ENCODE measurements around the gene TBX3.

Gene TBX3

GRCh38 chr12:114687802-114688201, 3.8 kb upstream of the TBX3 start:
- peaks cover 0 to 9% (median 0%) of the 10 kb centered on the region in 5 experiments for H3K9me3 ChIP-seq (ENCODE audit: control extremely low read depth in 1 of 5, control insufficient read depth in 4 of 5, insufficient read depth in 2 of 5, low read depth in 1 of 5, low read length in 4 of 5)
- H3K27me3 ChIP-seq (replicated peaks in 2 of 5; ENCODE audit: control insufficient read depth in 4 of 5, insufficient read depth in 5 of 5, low read length in 4 of 5): peaks cover 5 to 100% (median 71%) of the 10 kb centered on the region in 5 experiments
- no peak for DNase-seq
- CTCF ChIA-PET: interaction anchor here (0.8 to 1.3 kb wide), 2 partner anchors 9 to 19 kb away, joined by 3 to 4 read pairs; no protein-coding TSS in a partner anchor
- H3K27ac ChIP-seq (ENCODE audit: insufficient read depth in 1 of 2, low read depth in 1 of 2, low read length in 2 of 2, poor library complexity in 1 of 2, severe bottlenecking in 2 of 2): no peak overlapping the region
- H3K4me1 ChIP-seq (ENCODE audit: control extremely low read depth in 1 of 4, control insufficient read depth in 4 of 4, insufficient read depth in 4 of 4, low read length in 3 of 4): peaks cover 0 to 29% (median 14%) of the 10 kb centered on the region in 4 experiments
- H3K36me3 ChIP-seq (ENCODE audit: control insufficient read depth in 4 of 4, insufficient read depth in 4 of 4, low read length in 3 of 4): no peaks in the 10 kb centered on the region
- POLR2A ChIA-PET: no interaction called here
- no peak overlapping the region for H3K4me3 ChIP-seq (ENCODE audit: control insufficient read depth in 1 of 7, extremely low read depth in 1 of 7, insufficient read depth in 4 of 7, low read depth in 2 of 7, low read length in 6 of 7)
- WGBS (ENCODE audit: insufficient coverage): 17% methylated on average over 6 of the region's 12 CpGs

GRCh38 chr12:114686773-114687500, 3.0 kb upstream of the TBX3 start:
- Histone ChIP-seq H3K4me3 (ENCODE audit: control insufficient read depth in 1 of 7, extremely low read depth in 1 of 7, insufficient read depth in 4 of 7, low read depth in 2 of 7, low read length in 6 of 7) (no peak overlapping the region), H3K27me3 (replicated peaks in 2 of 5; ENCODE audit: control insufficient read depth in 4 of 5, insufficient read depth in 5 of 5, low read length in 4 of 5) (peaks cover 5 to 100% (median 75%) of the 10 kb centered on the region in 5 experiments), H3K27ac (ENCODE audit: insufficient read depth in 1 of 2, low read depth in 1 of 2, low read length in 2 of 2, poor library complexity in 1 of 2, severe bottlenecking in 2 of 2) (no peak overlapping the region), H3K9me3 (ENCODE audit: control extremely low read depth in 1 of 5, control insufficient read depth in 4 of 5, insufficient read depth in 2 of 5, low read depth in 1 of 5, low read length in 4 of 5) (peaks cover 0 to 9% (median 0%) of the 10 kb centered on the region in 5 experiments), H3K36me3 (ENCODE audit: control insufficient read depth in 4 of 4, insufficient read depth in 4 of 4, low read length in 3 of 4) (no peaks in the 10 kb centered on the region), H3K4me1 (ENCODE audit: control extremely low read depth in 1 of 4, control insufficient read depth in 4 of 4, insufficient read depth in 4 of 4, low read length in 3 of 4) (peaks cover 0 to 25% (median 10%) of the 10 kb centered on the region in 4 experiments)
- DNase-seq: no peak
- ChIA-PET POLR2A (no interaction called here), CTCF (no interaction called here)
- WGBS (ENCODE audit: insufficient coverage): 4% methylated on average over 29 of the region's 41 CpGs

- WGBS (ENCODE audit: insufficient coverage): 3% methylated on average over 6 of the region's 11 CpGs
- H3K9me3 ChIP-seq (ENCODE audit: control extremely low read depth in 1 of 5, control insufficient read depth in 4 of 5, insufficient read depth in 2 of 5, low read depth in 1 of 5, low read length in 4 of 5): peaks cover 0 to 13% (median 0%) of the 10 kb centered on the region in 5 experiments
- H3K36me3 ChIP-seq (ENCODE audit: control insufficient read depth in 4 of 4, insufficient read depth in 4 of 4, low read length in 3 of 4): no peaks in the 10 kb centered on the region
- peaks cover 8 to 100% (median 70%) of the 10 kb centered on the region in 5 experiments for H3K27me3 ChIP-seq (replicated peaks in 2 of 5; ENCODE audit: control insufficient read depth in 4 of 5, insufficient read depth in 5 of 5, low read length in 4 of 5)
- CTCF ChIA-PET: no interaction called here
- POLR2A ChIA-PET: no interaction called here
- DNase-seq: no peak
- H3K4me1 ChIP-seq (ENCODE audit: control extremely low read depth in 1 of 4, control insufficient read depth in 4 of 4, insufficient read depth in 4 of 4, low read length in 3 of 4): peaks cover 0 to 24% (median 9%) of the 10 kb centered on the region in 4 experiments
- no peak overlapping the region for H3K4me3 ChIP-seq (ENCODE audit: control insufficient read depth in 1 of 7, extremely low read depth in 1 of 7, insufficient read depth in 4 of 7, low read depth in 2 of 7, low read length in 6 of 7)
- H3K27ac ChIP-seq (ENCODE audit: insufficient read depth in 1 of 2, low read depth in 1 of 2, low read length in 2 of 2, poor library complexity in 1 of 2, severe bottlenecking in 2 of 2): no peak overlapping the region
Observed at GRCh38 chr12:114686426-114686772, 2.4 kb upstream of the TBX3 start.

GRCh38 chr12:114685869-114686268, 1.9 kb upstream of the TBX3 start:
- peaks cover 0 to 24% (median 9%) of the 10 kb centered on the region in 4 experiments for H3K4me1 ChIP-seq (ENCODE audit: control extremely low read depth in 1 of 4, control insufficient read depth in 4 of 4, insufficient read depth in 4 of 4, low read length in 3 of 4)
- POLR2A ChIA-PET: no interaction called here
- peaks cover 8 to 100% (median 66%) of the 10 kb centered on the region in 5 experiments for H3K27me3 ChIP-seq (replicated peaks in 2 of 5; ENCODE audit: control insufficient read depth in 4 of 5, insufficient read depth in 5 of 5, low read length in 4 of 5)
- H3K27ac ChIP-seq (ENCODE audit: insufficient read depth in 1 of 2, low read depth in 1 of 2, low read length in 2 of 2, poor library complexity in 1 of 2, severe bottlenecking in 2 of 2): no peak overlapping the region
- CTCF ChIA-PET: no interaction called here
- H3K36me3 ChIP-seq (ENCODE audit: control insufficient read depth in 4 of 4, insufficient read depth in 4 of 4, low read length in 3 of 4): no peaks in the 10 kb centered on the region
- WGBS (ENCODE audit: insufficient coverage): 8% methylated on average over 4 of the region's 17 CpGs
- peaks cover 0 to 13% (median 0%) of the 10 kb centered on the region in 5 experiments for H3K9me3 ChIP-seq (ENCODE audit: control extremely low read depth in 1 of 5, control insufficient read depth in 4 of 5, insufficient read depth in 2 of 5, low read depth in 1 of 5, low read length in 4 of 5)
- H3K4me3 ChIP-seq (ENCODE audit: control insufficient read depth in 1 of 7, extremely low read depth in 1 of 7, insufficient read depth in 4 of 7, low read depth in 2 of 7, low read length in 6 of 7): no peak overlapping the region
- DNase-seq: no peak

- Histone ChIP-seq H3K27ac (ENCODE audit: insufficient read depth in 1 of 2, low read depth in 1 of 2, low read length in 2 of 2, poor library complexity in 1 of 2, severe bottlenecking in 2 of 2) (no peak overlapping the region), H3K9me3 (ENCODE audit: control extremely low read depth in 1 of 5, control insufficient read depth in 4 of 5, insufficient read depth in 2 of 5, low read depth in 1 of 5, low read length in 4 of 5) (peaks cover 0 to 13% (median 3%) of the 10 kb centered on the region in 5 experiments), H3K4me1 (ENCODE audit: control extremely low read depth in 1 of 4, control insufficient read depth in 4 of 4, insufficient read depth in 4 of 4, low read length in 3 of 4) (peaks cover 0 to 24% (median 9%) of the 10 kb centered on the region in 4 experiments), H3K27me3 (replicated peaks in 2 of 5; ENCODE audit: control insufficient read depth in 4 of 5, insufficient read depth in 5 of 5, low read length in 4 of 5) (peaks cover 6 to 100% (median 66%) of the 10 kb centered on the region in 5 experiments), H3K36me3 (ENCODE audit: control insufficient read depth in 4 of 4, insufficient read depth in 4 of 4, low read length in 3 of 4) (no peaks in the 10 kb centered on the region), H3K4me3 (ENCODE audit: control insufficient read depth in 1 of 7, extremely low read depth in 1 of 7, insufficient read depth in 4 of 7, low read depth in 2 of 7, low read length in 6 of 7) (peak overlapping the region in 1 of 7 experiments; percentile 68)
- CTCF ChIA-PET: interaction anchor here (0.9 to 1.8 kb wide), 2 partner anchors 11 to 14 kb away, joined by 3 to 6 read pairs; no protein-coding TSS in a partner anchor
- POLR2A ChIA-PET: no interaction called here
- no peak for DNase-seq
- 17% methylated on average over 15 of the region's 25 CpGs for WGBS (ENCODE audit: insufficient coverage)
Observed at GRCh38 chr12:114685320-114685781, 1.4 kb upstream of the TBX3 start.

- ChIA-PET POLR2A (no interaction called here), CTCF (interaction anchor here (0.9 to 1.8 kb wide), 3 partner anchors 10 to 14 kb away, joined by 3 to 7 read pairs (median 6); no protein-coding TSS in a partner anchor)
- peak overlapping the region in 4 of 7 experiments; percentile 15 to 68 (median 56) for H3K4me3 ChIP-seq (ENCODE audit: control insufficient read depth in 1 of 7, extremely low read depth in 1 of 7, insufficient read depth in 4 of 7, low read depth in 2 of 7, low read length in 6 of 7)
- no peak overlapping the region for H3K27ac ChIP-seq (ENCODE audit: insufficient read depth in 1 of 2, low read depth in 1 of 2, low read length in 2 of 2, poor library complexity in 1 of 2, severe bottlenecking in 2 of 2)
- DNase-seq: no peak
- H3K4me1 ChIP-seq (ENCODE audit: control extremely low read depth in 1 of 4, control insufficient read depth in 4 of 4, insufficient read depth in 4 of 4, low read length in 3 of 4): peaks cover 0 to 24% (median 9%) of the 10 kb centered on the region in 4 experiments
- H3K9me3 ChIP-seq (ENCODE audit: control extremely low read depth in 1 of 5, control insufficient read depth in 4 of 5, insufficient read depth in 2 of 5, low read depth in 1 of 5, low read length in 4 of 5): peaks cover 0 to 15% (median 3%) of the 10 kb centered on the region in 5 experiments
- H3K36me3 ChIP-seq (ENCODE audit: control insufficient read depth in 4 of 4, insufficient read depth in 4 of 4, low read length in 3 of 4): no peaks in the 10 kb centered on the region
- H3K27me3 ChIP-seq (replicated peaks in 2 of 5; ENCODE audit: control insufficient read depth in 4 of 5, insufficient read depth in 5 of 5, low read length in 4 of 5): peaks cover 3 to 100% (median 66%) of the 10 kb centered on the region in 5 experiments
- WGBS (ENCODE audit: insufficient coverage): 4% methylated on average over 10 of the region's 24 CpGs
Observed at GRCh38 chr12:114684870-114685273, 897 bp upstream of the TBX3 start.

GRCh38 chr12:114683709-114684097, 272 bp downstream of the TBX3 start:
- ChIA-PET POLR2A (interaction anchor here (0.7 kb wide), 1 partner anchor 1239 kb away, joined by 5 read pairs; no protein-coding TSS in a partner anchor), CTCF (interaction anchor here (1.8 kb wide), 1 partner anchor 13 kb away, joined by 6 read pairs; no protein-coding TSS in a partner anchor)
- Histone ChIP-seq H3K4me1 (ENCODE audit: control extremely low read depth in 1 of 4, control insufficient read depth in 4 of 4, insufficient read depth in 4 of 4, low read length in 3 of 4) (peaks cover 0 to 24% (median 9%) of the 10 kb centered on the region in 4 experiments), H3K9me3 (ENCODE audit: control extremely low read depth in 1 of 5, control insufficient read depth in 4 of 5, insufficient read depth in 2 of 5, low read depth in 1 of 5, low read length in 4 of 5) (peaks cover 0 to 18% (median 3%) of the 10 kb centered on the region in 5 experiments), H3K4me3 (ENCODE audit: control insufficient read depth in 1 of 7, extremely low read depth in 1 of 7, insufficient read depth in 4 of 7, low read depth in 2 of 7, low read length in 6 of 7) (peak overlapping the region in 5 of 7 experiments; percentile 30 to 68 (median 42)), H3K36me3 (ENCODE audit: control insufficient read depth in 4 of 4, insufficient read depth in 4 of 4, low read length in 3 of 4) (no peaks in the 10 kb centered on the region), H3K27me3 (replicated peaks in 2 of 5; ENCODE audit: control insufficient read depth in 4 of 5, insufficient read depth in 5 of 5, low read length in 4 of 5) (peaks cover 3 to 100% (median 70%) of the 10 kb centered on the region in 5 experiments), H3K27ac (ENCODE audit: insufficient read depth in 1 of 2, low read depth in 1 of 2, low read length in 2 of 2, poor library complexity in 1 of 2, severe bottlenecking in 2 of 2) (no peak overlapping the region)
- 2% methylated on average over 13 of the region's 19 CpGs for WGBS (ENCODE audit: insufficient coverage)
- DNase-seq: no peak

All from common myeloid progenitor, CD34-positive (primary cell).